Fibroblast of lung (primary cell): ENCODE results near the gene TP53I11. TPM values are rescaled to one million over a fixed set of nuclear protein-coding genes. Genes with fewer than 3 reads are reported as not detected.

Source experiments
- DNase-seq, 2 donors: peaks; one replicate each; pipeline versions ENCODE4 v3.0.0 to v3.0.0-alpha.2; 2010; ENCODE audit warnings: low read depth in 2 of 2
- H2AFZ ChIP-seq: 2 replicates; pipeline ENCODE4 v1.5.1; 2012; ENCODE audit warnings: low read length, control low read depth, inconsistent platforms
- H3K27ac ChIP-seq: 2 replicates; pipeline ENCODE4 v1.5.1; 2011; ENCODE audit warnings: low read length, control low read depth; ENCODE audit not compliant: insufficient read depth
- H3K27me3 ChIP-seq: 2 replicates; pipeline ENCODE4 v1.5.1; 2011; ENCODE audit warnings: mild to moderate bottlenecking, low read length; ENCODE audit not compliant: control insufficient read depth, insufficient read depth
- H3K36me3 ChIP-seq: 2 replicates; pipeline ENCODE4 v1.5.1; 2011; ENCODE audit warnings: low read length; ENCODE audit not compliant: control insufficient read depth, insufficient read depth
- H3K4me1 ChIP-seq: 2 replicates; pipeline ENCODE4 v1.5.1; 2011; ENCODE audit warnings: low read length; ENCODE audit not compliant: control insufficient read depth, insufficient read depth; ENCODE audit errors: extremely low read depth
- H3K4me2 ChIP-seq: 2 replicates; pipeline ENCODE4 v1.5.1; 2011; ENCODE audit warnings: low read length, control low read depth; ENCODE audit not compliant: insufficient read depth; ENCODE audit errors: extremely low read depth
- H3K4me3 ChIP-seq, 4 experiments: fragments of 200-600 bp in 1 of 4; sonication (generic) in 1 of 4; replicated peaks in 1 of 4; 2 replicates each; pipeline ENCODE4 v1.5.1; 2011 to 2016; ENCODE audit warnings: low read length in 4 of 4, low read depth in 3 of 4, mild to moderate bottlenecking in 3 of 4, control low read depth in 2 of 4, inconsistent platforms in 1 of 4, mixed read lengths in 1 of 4; ENCODE audit not compliant: insufficient read depth in 1 of 4; ENCODE audit errors: control extremely low read depth in 1 of 4
- H3K79me2 ChIP-seq: 2 replicates; pipeline ENCODE4 v1.5.1; 2012; ENCODE audit warnings: mild to moderate bottlenecking, low read length, inconsistent platforms; ENCODE audit not compliant: control insufficient read depth, insufficient read depth
- H3K9ac ChIP-seq: 2 replicates; pipeline ENCODE4 v1.5.1; 2011; ENCODE audit warnings: mild to moderate bottlenecking, low read length, control low read depth; ENCODE audit not compliant: insufficient read depth
- H3K9me3 ChIP-seq: 2 replicates; pipeline ENCODE4 v1.5.1; 2012; ENCODE audit warnings: low read depth, low read length; ENCODE audit not compliant: control insufficient read depth, insufficient read depth
- H4K20me1 ChIP-seq: 2 replicates; pipeline ENCODE4 v1.5.1; 2011; ENCODE audit warnings: low read length; ENCODE audit not compliant: control insufficient read depth, insufficient read depth; ENCODE audit errors: extremely low read depth
- EZH2 ChIP-seq: IDR thresholded peaks from 2 replicates; pipeline ENCODE4 v1.5.1; 2012; ENCODE audit warnings: low read length, control low read depth, mild to moderate bottlenecking; ENCODE audit errors: missing control alignments
- polyA plus RNA-seq, 2 donors: library from polyadenylated mRNA; depleted of rRNA in 1 of 2; stranded (reverse) in 1 of 2; unstranded in 1 of 2; fragments of >200 nt; gene quantifications; 2 replicates each; pipeline ENCODE4 v1.2.1, GENCODE V29; 2011 to 2012; ENCODE audit warnings: missing spikeins in 1 of 2
- total RNA-seq: library from RNA; depleted of rRNA; stranded (reverse); fragments of >200 nt; gene quantifications from 2 replicates; pipeline ENCODE4 v1.2.1, GENCODE V29; 2014
- TF ChIP-seq, protein P1 (sequence below), 2 donors: IDR thresholded peaks in 1 of 2; conservative IDR thresholded peaks in 1 of 2; 1 replicate in 1 of 2; 2 replicates in 1 of 2; pipeline ENCODE4 v1.5.1; 2011 to 2012; ENCODE audit warnings: low read length in 2 of 2, control low read depth in 1 of 2, inconsistent platforms in 1 of 2, low read depth in 1 of 2, mild to moderate bottlenecking in 1 of 2

The TP53I11 gene
- total and polyA plus RNA-seq, 2 donors (not counting 1 experiment from before 2014, with no cell fraction given) = 53.2 to 54.0 TPM

- TF ChIP-seq EZH2 = no peak
- TF ChIP-seq, protein P1, sequence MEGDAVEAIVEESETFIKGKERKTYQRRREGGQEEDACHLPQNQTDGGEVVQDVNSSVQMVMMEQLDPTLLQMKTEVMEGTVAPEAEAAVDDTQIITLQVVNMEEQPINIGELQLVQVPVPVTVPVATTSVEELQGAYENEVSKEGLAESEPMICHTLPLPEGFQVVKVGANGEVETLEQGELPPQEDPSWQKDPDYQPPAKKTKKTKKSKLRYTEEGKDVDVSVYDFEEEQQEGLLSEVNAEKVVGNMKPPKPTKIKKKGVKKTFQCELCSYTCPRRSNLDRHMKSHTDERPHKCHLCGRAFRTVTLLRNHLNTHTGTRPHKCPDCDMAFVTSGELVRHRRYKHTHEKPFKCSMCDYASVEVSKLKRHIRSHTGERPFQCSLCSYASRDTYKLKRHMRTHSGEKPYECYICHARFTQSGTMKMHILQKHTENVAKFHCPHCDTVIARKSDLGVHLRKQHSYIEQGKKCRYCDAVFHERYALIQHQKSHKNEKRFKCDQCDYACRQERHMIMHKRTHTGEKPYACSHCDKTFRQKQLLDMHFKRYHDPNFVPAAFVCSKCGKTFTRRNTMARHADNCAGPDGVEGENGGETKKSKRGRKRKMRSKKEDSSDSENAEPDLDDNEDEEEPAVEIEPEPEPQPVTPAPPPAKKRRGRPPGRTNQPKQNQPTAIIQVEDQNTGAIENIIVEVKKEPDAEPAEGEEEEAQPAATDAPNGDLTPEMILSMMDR (conservative IDR thresholded peaks at IDR 0.05 in 1 of 2, IDR thresholded peaks at IDR 0.05 in 1 of 2; ENCODE audit: low read depth in 1 of 2, low read length in 2 of 2) = no peak
- Histone ChIP-seq H3K9me3 (no peaks in the 10 kb centered on the region), H3K4me3 (no peak overlapping the region), H3K27me3 (no peaks in the 10 kb centered on the region), H3K4me2 (no peak overlapping the region), H3K27ac (no peak overlapping the region), H4K20me1 (no peaks in the 10 kb centered on the region), H3K4me1 (peaks cover 26% of the 10 kb centered on the region), H3K36me3 (no peaks in the 10 kb centered on the region), H3K9ac (no peak overlapping the region), H2AFZ (no peak overlapping the region), H3K79me2 (peaks cover 18% of the 10 kb centered on the region)
- DNase-seq = no peak
These were observed 2.0 kb upstream of the TP53I11 start for GRCh38 chr11:44952500-44953260.

GRCh38 chr11:44952082-44952481 lies 1.4 kb upstream of the TP53I11 start:
- Histone ChIP-seq H3K79me2 (peaks cover 24% of the 10 kb centered on the region), H3K27ac (no peak overlapping the region), H3K9me3 (no peaks in the 10 kb centered on the region), H3K4me1 (peaks cover 26% of the 10 kb centered on the region), H3K27me3 (no peaks in the 10 kb centered on the region), H2AFZ (no peak overlapping the region), H4K20me1 (no peaks in the 10 kb centered on the region), H3K9ac (no peak overlapping the region), H3K4me2 (no peak overlapping the region), H3K4me3 (no peak overlapping the region), H3K36me3 (no peaks in the 10 kb centered on the region)
- DNase-seq = no peak
- TF ChIP-seq EZH2 = no peak
- TF ChIP-seq, protein P1 (conservative IDR thresholded peaks at IDR 0.05 in 1 of 2, IDR thresholded peaks at IDR 0.05 in 1 of 2; ENCODE audit: low read depth in 1 of 2, low read length in 2 of 2) = no peak

DNA sequence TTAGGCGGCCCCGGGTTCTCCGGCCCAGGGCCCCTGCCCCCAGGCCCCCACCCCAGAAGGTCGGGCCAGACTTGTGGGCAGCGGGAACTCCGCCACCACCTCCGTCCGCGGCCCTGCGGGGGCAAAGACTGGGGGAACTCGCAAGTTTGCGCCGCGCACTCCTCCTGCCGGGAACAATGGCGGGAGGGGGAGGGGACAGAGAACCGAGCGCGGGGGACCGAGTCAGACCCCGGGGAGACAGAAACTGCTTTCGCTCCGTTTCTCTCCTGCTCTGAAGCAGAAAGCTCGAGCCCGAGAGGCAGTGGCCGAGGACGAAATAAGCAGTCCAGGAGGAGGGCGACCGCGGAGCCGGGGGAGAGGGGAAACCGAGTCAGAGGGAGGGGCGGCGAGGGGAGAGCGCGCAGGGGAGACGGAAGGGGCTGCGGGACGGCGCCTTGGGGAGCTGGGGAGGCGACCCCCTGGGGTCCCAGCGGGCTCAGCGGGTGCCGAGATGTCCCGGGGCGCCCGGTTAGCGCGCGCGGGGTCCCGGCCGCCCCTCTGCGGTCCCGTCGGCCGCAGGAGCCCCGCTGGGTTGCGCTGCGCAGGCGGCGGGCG lies 555 bp downstream of the TP53I11 start:
- peaks cover 20% of the 10 kb centered on the region for H3K4me1 ChIP-seq
- H3K27ac ChIP-seq = peak overlapping the region; percentile 57
- H2AFZ ChIP-seq = no peak overlapping the region
- no peak for TF ChIP-seq EZH2
- TF ChIP-seq, protein P1 (conservative IDR thresholded peaks at IDR 0.05 in 1 of 2, IDR thresholded peaks at IDR 0.05 in 1 of 2; ENCODE audit: low read depth in 1 of 2, low read length in 2 of 2) = no peak
- H3K36me3 ChIP-seq = peaks cover 5% of the 10 kb centered on the region
- no peaks in the 10 kb centered on the region for H3K9me3 ChIP-seq
- H3K4me3 ChIP-seq = peak overlapping the region; percentile 59 to 85 (median 82)
- peak overlapping the region; percentile 82 for H3K4me2 ChIP-seq
- H4K20me1 ChIP-seq = peaks cover 2% of the 10 kb centered on the region
- DNase-seq = no peak
- peak overlapping the region; percentile 78 for H3K9ac ChIP-seq
- peaks cover 41% of the 10 kb centered on the region for H3K79me2 ChIP-seq
- H3K27me3 ChIP-seq = no peaks in the 10 kb centered on the region
